GM12874 (cell line): ENCODE data around the gene GTF2H1.

Experiments used
- CTCF ChIP-seq: IDR thresholded peaks from 2 replicates; pipeline ENCODE4 v1.5.1; 2011; ENCODE audit warnings: low read depth, mild to moderate bottlenecking, control low read depth, low read length, moderate library complexity; ENCODE audit not compliant: insufficient read depth

Gene GTF2H1

DNA sequence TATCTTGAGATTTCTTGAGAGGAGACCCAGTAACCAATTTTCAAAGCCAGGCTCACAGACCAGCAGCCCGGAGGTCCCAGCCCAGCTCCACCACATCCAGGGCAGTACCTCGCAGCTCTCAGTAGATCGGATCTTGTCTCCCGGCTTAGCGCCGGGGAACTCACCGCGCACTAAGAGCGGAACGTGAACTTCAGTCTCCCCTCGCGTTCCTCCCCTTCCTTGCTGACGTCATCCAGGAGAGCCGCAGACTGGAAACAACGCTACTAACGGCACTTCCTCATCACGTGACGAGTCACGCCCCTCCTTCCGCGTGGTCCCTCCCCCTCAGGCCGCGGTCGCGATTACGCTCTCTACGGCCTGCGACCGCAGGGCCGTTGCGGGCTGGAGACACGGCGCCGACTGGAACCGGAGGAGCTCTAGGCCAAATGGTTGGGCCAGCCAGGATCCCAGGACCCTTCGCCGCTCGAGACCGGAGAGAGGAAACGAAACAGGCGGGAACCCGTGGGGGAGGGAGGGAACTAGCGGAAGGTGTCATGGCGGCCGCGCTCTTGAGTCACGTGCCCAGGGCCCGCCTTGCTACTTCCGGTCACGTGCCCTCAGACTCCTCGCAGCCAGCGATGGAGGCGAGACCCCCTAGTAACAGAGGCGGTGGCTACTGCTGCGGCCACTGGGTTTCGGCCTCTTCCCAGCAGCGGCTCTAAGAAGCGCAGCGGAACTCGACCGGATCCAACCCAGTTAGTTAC is at the start of gene GTF2H1, which contains the start of gene HPS5:
TSS of gene GTF2H1 (plus strand) at position 599 of the 743 bp plus-strand sequence. CDS start 10,508 bp downstream, outside the sequence.
TSS of gene HPS5 (minus strand) at position 172 of the 743 bp plus-strand sequence. CDS start 4,282 bp downstream, outside the sequence.
- no peak for TF ChIP-seq CTCF

GRCh38 chr11:18277565-18278271 is 44.6 kb upstream of the GTF2H1 start:
- TF ChIP-seq CTCF: no peak

- TF ChIP-seq CTCF: no peak
These were observed 41.8 kb upstream of the GTF2H1 start for GRCh38 chr11:18280438-18281045.

- no peak for TF ChIP-seq CTCF
These were observed 39.7 kb upstream of the GTF2H1 start for GRCh38 chr11:18282626-18283025.

DNA sequence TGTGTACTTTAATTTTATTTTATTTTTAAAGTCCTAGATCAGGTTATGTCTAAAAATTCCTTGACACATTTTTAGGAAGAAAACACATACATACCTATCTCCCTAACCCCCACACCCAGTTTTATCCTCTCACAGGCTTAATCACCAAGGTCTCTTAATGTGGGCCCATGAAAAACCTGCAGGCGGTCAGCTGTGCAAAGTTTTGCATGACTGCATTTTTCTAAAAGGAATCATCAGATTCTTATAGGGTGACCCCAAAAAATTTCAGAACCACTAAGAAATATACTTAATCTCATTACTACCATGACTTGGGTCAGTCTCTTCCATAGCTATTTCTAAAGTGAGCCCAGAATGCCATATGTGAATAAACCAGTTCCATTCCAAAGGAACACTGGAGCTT is 36.5 kb upstream of the GTF2H1 start:
- TF ChIP-seq CTCF: no peak

DNA sequence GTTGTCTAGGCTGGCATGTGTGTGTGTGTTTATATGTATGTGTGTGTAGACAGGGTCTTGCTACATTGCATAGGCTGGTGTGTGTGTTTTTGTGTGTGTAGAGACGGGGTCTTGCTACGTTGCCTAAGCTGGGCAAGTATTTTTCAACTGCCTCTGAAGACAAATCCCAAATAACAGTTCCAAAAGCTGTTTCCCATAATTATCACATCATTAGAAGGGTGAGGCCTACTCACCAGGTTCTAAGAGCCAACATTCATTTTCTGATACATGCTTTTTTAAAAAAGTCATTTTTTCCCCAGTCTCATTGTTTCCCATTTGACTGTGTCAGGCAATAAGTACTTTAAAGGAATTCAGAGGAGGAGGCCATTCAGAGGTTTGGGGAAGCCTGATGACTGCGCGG is 33.5 kb upstream of the GTF2H1 start:
- no peak for TF ChIP-seq CTCF

DNA sequence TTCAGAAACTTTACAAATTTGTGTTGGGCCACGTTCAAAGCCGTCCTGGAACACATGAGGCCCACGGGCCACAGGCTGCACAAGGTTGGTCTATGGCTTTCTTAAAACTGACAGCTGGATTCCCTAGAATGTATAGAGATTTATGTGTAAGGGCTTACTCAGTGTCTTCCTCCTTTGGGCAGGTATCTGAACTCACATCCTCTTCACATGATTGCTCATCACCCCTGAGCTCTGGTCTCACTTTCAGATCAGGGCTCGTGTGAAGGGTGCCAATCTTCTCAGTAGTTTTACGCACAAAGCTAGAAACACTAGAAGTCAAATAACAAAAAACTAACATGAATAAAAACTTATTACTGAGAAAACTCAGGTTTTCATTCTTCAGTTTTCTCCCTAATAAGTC is 27.5 kb upstream of the GTF2H1 start:
- no peak for TF ChIP-seq CTCF
